HG03520 (cell line): ENCODE measurements around the gene PELI2.

Source experiments
- ATAC-seq: cut with Tn5 transposase; IDR thresholded peaks from one replicate; pipeline ENCODE4 v1.9.1; 2021; ENCODE audit warnings: mild to moderate bottlenecking, moderate library complexity; ENCODE audit not compliant: unreplicated experiment

Gene PELI2

GRCh38 chr14:56224691-56225681 lies 106.8 kb downstream of the PELI2 start:
- ATAC-seq, result no peak

- ATAC-seq, result no peak
Observed at GRCh38 chr14:56235388-56235787, 117.2 kb downstream of the PELI2 start.

- no peak for ATAC-seq
Observed at GRCh38 chr14:56237398-56237797, 119.2 kb downstream of the PELI2 start.

GRCh38 chr14:56241461-56241860 lies 123.2 kb downstream of the PELI2 start:
- ATAC-seq, result no peak

GRCh38 chr14:56243110-56243509 lies 124.9 kb downstream of the PELI2 start:
- ATAC-seq, result no peak

GRCh38 chr14:56244138-56244789 lies 126.1 kb downstream of the PELI2 start:
- no peak for ATAC-seq

GRCh38 chr14:56247495-56248200 lies 129.4 kb downstream of the PELI2 start:
- ATAC-seq, result no peak

- no peak for ATAC-seq
Observed at GRCh38 chr14:56248442-56248841, 130.2 kb downstream of the PELI2 start.

GRCh38 chr14:56261046-56261445 lies 142.8 kb downstream of the PELI2 start:
- no peak for ATAC-seq

- ATAC-seq, result no peak
Observed at GRCh38 chr14:56262530-56262929, 144.3 kb downstream of the PELI2 start.

- no peak for ATAC-seq
Observed at GRCh38 chr14:56268039-56268438, 149.8 kb downstream of the PELI2 start.

- no peak for ATAC-seq
Observed at GRCh38 chr14:56268673-56269072, 150.5 kb downstream of the PELI2 start.

- ATAC-seq, result no peak
Observed at GRCh38 chr14:56270921-56271320, 152.7 kb downstream of the PELI2 start.

- no peak for ATAC-seq
Observed at GRCh38 chr14:56271970-56272369, 153.8 kb downstream of the PELI2 start.

GRCh38 chr14:56273155-56273554 lies 154.9 kb downstream of the PELI2 start:
- ATAC-seq, result no peak

GRCh38 chr14:56273951-56274350 lies 155.7 kb downstream of the PELI2 start:
- no peak for ATAC-seq

- no peak for ATAC-seq
Observed at GRCh38 chr14:56274556-56274955, 156.3 kb downstream of the PELI2 start.

- no peak for ATAC-seq
Observed at GRCh38 chr14:56276108-56276507, 157.9 kb downstream of the PELI2 start.

GRCh38 chr14:56278383-56278782 lies 160.2 kb downstream of the PELI2 start:
- ATAC-seq, result no peak

- no peak for ATAC-seq
Observed at GRCh38 chr14:56280843-56281242, 162.6 kb downstream of the PELI2 start.

GRCh38 chr14:56282179-56282578 lies 164.0 kb downstream of the PELI2 start:
- no peak for ATAC-seq
